SKM-1 treated with dmso at 0.1 percent for 144 hours (cell line): ENCODE results near the gene RANBP9.

Source experiments
- DNase-seq: peaks from one replicate; lab custom pipeline; 2025; ENCODE audit not compliant: unreplicated experiment; lab: John Stamatoyannopoulos, UW

The RANBP9 gene

DNA sequence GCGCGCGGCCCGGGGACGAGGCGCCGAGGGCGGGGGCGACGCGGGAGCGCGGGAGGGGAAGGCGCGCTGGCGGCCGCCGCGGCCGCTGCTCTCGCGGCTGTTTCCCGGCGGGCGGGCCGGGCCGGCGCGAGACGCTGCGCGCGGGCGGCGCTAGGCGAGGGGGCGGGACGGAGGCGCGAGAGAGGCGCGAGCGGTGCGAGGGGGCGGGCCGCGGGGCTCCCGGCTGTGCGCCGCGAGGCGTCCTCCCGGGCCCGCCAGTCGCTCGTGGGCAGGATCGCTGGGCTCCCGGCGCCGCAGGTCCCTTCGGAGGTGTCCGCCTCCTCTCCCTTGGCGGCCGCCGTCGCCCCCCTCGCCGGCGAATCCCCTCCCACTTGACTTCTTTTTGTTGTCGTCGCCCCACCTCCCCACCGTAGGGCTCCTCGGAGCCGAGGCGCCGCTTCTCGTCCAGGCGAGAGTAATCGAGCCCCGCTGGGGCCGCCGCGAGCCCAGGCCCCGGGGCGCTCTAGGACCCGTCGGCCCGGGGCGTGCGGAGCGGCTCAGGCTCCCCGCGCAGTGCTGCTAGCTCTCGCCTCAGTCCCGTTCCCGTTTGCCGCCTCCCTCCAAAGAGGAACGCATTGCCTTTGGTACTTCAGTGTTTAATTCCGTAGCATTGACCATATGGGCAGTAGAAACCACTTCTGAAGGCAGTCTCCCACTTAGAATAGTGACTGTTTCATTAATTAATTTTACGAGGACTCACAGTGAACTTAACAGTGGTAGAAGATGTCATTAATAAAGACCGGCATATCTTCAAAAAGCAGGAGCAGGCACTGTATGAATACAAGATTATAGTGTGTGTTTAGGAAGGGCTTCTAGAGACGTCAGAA is at the start of gene RANBP9:
Gene RANBP9, minus strand, starts transcription at position 103 of the 866 bp plus-strand sequence. CDS start 330 bp downstream, outside the sequence.
- peak; percentile 91 for DNase-seq

DNA sequence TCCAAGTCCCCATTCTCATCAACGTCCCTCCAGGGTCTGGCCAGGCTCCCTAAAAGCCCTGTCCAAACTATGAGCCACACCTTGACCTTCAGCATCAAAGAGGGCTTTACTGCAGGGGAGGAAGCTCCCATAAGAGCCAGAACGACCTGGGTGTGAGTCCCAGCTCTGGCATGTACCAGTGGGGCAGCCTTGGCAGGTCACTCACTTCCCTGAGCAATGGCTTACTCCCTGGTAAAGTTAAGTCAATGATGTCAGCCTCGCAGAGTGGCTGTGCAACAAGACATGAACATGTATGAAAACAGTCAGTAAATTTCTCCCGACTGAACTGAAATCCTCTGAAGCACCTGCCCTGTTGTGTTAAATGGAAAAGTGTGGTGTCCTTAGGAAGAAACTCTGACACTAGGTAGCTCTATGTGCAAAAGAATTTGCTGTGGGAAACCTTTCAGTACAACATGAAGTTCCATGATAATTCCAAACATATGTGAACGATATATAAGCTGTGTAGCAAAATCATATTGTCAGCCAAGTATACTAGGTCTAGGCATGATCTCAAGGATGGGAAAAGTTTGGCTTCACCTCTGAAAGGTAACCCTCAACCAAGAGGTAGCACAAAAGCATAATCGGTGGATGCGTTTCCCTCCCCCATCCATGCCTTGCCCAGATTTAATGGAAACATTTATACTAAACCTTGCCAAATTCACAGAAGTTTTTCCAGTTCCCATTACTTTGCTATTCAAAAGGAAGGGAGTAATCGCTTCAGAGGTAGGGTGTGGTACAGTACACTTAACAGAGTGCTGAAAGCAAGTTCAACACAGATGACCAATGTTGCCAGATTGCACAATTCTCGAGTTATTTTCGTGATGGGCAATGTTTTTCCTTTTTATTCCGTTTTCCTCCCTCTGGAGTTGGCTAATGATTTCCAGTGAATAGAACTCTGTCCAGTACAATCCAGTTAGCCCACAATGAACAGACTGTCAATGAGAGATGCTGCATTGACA is 49.0 kb upstream of the RANBP9 start:
- no peak for DNase-seq

DNA sequence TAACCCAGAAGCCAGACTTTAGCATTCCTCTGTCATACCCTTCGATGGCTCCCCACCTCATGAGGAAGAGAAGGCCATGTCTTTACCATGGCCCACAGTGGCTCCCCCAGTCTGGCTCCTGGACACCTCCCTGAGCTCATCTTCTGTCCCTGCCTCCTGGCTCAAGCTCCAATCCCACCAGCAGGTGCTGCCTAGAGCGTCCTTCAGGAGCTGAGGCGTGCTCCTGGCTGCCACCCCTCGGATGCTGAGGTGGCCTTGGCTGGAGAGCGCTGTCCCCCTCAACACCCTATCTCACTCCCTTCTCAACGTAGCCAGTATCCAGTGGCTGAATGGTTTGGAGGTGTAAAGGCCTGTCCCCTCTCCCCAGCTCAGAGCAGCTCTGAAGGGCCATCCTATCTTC is 47.4 kb upstream of the RANBP9 start:
- no peak for DNase-seq

DNA sequence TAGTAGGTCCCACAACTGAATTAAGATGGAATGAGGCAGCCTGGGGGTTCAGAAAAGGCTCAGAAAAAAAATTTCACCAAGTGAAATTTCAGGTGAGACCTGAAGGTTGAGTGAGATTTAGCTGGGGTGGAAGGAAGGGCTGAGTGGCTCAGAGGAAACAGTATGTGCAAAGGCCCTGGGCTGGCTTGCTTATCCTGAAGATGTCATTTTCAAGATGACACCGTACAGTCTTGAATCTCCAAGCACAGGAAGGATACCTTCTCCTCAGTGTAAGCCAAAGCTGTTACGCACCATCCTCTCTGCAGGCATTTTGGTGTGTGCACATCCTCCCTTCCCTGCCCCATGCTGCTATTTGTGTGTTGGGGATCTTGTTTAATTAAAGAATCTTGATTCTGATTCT is 43.0 kb upstream of the RANBP9 start:
- DNase-seq = no peak

DNA sequence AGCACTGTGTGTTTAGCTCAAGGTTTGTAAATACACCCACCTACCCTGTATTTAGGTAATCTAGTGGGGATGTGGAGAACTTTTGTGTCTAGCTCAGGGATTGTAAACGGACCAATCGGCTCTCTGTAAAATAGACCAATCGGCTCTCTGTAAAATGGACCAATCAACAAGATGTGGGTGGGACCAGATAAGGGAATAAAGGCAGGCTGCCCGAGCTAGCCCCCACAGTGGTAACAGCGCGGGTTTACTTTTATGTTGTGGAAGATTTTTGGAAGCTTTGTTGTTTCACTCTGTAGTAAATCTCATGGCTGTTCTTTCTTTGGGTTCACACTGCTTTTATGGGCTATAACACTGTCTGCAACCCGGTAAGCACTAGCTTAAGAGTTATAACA is 32.1 kb upstream of the RANBP9 start:
- DNase-seq = no peak

DNA sequence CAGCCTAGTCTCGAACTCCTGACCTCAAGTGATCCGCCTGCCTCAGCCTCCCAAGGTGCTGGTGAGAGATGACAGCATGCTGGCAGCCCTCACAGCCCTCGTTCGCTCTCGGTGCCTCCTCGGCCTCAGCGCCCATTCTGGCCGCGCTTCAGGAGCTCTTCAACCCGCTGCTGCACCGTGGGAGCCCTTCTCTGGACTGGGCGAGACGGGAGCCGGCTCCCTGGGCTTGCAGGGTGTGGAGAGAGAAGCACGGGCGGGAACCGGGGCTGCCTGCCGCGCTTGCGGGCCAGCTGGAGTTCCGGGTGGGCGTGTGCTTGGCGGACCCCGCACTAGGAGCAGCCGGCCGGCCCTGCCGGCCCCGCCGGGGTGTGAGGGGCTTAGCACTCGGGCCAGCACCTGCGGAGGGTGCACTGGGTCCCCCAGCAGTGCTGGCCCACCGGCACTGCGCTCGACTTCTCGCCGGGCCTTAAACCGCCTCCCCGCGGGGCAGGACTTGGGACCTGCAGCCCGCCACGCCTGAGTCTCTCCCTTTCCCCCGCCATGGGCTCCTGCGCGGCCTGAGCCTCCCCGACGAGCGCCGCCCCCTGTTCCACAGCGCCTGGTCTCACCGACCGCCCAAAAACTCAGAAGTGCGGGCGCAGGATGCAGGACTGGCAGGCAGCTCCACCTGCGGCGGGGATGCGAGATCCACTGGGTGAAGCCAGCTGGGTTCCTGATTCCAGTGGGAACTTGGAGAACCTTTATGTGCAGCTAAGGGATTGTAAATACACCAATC is 31.5 kb upstream of the RANBP9 start:
- no peak for DNase-seq

DNA sequence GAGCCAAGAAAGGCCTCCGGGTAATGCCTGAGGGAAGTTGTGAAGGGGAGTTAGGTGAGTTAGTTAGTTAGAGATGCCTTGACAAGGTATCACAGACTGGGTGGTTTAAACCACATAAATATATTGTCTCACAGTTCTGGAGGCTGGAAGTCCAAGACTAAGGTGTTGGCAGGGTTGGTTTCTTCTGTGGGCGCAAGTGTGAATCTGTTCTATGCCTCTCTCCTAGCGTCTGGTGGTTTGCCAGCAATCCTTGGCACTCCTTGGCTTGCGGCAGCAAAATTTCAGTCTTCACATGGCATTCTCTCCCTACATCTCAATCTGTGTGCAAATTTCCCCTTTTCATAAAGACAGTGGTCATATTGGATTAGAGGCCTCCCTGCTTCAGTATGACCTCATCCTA is 29.7 kb upstream of the RANBP9 start:
- DNase-seq = no peak

DNA sequence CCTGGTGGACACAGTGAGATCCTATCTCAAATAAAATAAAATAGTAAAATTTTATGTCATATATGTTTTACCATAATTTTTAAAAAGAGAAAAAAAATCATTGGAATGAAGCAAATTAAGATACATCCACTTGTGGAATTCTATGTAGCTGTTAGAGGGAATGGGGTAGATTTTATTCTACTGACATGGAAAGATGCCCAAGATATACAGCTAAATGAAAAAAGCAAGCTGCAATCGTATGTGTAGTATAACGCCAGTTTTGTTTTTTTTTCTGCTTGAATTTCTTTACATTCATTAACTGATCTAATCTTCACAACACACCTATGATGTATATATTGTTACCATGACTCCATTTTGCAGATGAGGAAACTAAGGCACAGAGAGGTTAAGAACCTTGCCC is 23.4 kb upstream of the RANBP9 start:
- DNase-seq = no peak

DNA sequence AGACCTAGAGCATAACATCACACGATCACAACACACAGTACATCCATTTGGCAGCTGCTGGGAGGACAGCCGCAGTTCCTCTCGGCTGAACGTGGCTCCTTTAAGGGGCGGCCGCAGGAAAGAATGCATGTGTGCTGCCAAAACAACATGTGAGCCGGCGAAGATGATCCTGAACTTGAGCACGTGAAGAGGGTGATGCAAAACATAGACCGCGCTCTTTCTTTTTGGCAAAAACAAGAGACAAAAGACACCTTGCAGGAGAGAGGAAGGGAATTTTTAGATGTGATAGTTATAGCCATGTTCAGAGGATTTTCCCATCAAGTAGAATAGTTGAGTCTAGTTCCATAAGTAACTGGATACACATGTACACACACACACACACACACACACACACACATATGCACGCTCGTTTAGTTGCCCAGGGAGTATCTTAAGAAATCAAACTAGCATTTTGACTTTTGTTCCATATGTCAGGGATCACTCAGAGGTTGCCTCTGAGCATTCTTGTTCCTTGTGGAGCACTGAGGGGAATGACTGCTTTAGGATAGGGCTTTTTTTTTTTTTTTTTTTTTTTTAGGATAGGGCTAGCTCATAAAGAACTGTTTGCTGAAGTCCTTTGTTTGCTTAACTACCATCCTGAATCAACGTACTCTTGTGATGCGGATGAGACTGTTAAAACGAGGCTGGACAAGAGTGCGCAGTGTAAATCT is 21.7 kb upstream of the RANBP9 start:
- no peak for DNase-seq

DNA sequence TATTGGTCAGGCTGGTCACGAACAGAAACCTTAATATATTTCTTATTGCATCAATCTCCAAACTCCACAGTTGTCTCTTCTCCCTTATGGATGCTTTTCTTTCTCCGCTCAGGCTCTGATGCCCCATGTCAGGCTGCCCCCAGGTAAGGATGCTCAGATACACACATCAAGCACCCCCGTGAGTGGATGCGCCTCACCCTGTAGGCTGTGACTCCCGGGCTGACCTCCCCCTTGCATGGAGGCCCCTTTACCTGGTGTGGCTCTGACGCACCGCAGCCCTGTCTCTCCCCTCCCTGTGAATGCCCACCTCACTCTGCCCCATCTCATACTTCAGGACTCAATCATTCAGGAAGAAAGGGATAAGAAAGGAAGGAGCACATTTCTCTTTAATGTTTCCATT is 19.1 kb upstream of the RANBP9 start:
- no peak for DNase-seq

DNA sequence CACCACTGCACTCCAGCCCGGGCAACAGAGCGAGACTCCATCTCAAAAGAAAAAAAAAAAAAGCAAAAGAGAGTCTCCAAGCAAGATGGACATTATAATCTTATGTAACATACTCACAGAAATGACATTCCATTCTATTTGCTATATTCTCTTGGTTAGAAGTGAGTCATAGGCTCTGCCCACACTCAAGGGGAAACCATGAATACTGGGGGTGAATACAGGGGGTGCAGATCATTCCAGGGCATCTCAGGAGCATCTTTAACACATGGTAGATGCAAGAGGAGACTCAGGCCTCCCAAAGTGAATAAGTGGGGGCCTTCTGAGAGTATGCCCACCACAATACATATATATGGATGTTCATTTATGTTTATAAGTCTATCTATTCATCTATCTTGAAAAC is 18.3 kb upstream of the RANBP9 start:
- DNase-seq = no peak

DNA sequence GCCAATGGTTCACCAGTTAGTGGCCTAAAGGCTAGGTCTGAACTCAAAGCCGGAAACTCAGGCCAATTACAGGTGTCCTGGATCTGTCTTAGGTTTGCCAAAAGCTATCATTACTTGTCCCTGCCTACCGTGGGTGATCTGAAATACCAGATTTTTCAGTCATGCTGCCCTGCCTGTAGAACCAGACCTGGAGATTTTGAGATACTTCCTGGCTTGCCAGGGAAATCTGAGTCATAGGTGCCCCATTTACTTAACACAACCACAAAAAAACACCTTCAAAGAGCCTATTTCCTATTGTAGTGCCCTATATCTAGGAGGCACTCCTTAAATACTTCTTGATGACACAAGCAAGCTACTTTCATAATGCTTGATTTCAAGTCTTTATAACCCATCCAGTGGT is 13.9 kb upstream of the RANBP9 start:
- no peak for DNase-seq

DNA sequence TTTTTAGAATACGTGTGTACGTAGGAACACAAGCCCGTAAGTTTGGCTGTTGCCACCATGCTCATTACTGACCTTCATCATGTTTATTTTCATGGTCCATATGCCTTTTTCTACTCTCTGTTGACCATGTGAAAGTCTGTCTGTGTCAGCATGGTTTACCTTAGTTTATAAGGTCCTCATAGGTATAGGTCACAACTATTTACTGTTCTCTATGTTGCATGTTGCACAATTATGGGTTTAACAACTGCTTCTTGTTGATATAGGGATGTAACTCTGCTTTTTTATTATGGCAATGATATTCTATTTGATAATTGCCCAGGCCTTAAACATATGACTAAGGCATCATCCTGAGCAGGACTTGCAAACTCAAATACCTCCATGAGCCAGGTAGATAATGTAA is 13.4 kb upstream of the RANBP9 start:
- DNase-seq = no peak

DNA sequence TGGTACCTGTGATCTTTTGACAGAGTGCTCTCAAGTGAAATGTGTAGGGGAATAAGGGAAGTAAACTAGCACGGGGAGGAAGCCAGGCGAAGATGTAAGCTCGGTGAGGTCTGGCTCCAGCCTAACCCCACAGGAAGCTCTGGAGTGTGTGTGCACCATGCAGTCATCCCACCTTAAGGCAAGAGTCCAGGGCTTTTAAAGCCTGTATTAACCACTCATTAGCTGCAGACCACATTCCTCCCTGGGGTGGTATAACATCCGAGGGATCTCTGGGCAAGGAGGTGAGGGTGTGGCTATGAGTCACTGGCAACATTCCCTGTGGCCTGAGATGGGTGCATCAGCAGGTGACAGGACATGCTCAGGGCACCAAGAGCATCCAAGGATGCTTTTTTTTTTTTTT is 12.5 kb upstream of the RANBP9 start:
- DNase-seq = peak; percentile 63

DNA sequence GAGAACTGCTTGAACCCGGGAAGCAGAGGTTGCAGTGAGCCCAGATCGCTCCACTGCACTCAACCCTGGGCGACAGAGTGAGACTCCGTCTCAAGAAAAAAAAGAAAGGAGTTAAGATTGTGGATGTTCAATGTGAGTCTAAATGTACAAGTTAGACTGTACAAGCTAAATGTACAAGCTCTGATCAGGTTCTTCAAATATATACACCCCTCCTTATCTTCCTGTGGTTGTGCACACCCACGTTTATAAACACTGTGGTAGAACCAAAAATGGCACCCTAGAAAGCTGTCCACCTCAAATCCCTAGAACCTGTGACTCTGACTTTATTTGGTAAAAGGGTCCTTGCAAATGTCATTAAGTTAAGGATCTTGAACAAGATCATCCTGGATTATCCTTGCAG is 11.2 kb upstream of the RANBP9 start:
- DNase-seq = no peak

DNA sequence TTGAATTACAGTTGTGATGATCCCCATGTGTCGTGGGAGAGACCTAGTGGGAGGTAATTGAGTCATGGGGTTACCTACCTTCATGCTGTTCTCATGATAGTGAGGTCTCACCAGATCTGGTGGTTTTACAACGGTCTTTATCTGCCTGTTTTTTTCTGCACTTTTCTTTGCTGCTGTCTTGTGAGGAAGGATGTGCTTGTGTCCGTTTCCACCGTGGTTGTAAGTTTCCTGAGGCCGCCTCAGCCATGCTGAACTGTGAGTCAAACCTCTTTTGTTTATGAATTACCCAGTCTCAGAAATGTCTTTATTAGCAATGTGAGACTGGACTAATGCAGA is 6.5 kb upstream of the RANBP9 start:
- DNase-seq = no peak

DNA sequence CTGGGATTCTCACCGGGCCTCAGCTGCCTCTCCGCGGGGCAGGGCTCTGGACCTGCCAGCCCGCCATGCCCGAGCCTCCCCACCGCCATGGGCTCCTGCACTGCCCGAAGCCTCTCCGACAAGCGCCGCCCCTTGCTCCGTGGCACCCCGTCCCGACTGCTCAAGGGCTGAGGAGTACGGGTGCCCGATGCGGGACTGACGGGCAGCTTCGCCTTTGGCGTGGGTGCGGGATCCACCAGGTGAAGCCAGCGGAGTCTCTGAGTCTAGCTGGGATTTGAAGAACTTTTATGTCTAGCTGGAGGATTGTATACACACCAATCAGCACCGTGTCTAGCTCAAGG is 5.3 kb upstream of the RANBP9 start:
- no peak for DNase-seq

DNA sequence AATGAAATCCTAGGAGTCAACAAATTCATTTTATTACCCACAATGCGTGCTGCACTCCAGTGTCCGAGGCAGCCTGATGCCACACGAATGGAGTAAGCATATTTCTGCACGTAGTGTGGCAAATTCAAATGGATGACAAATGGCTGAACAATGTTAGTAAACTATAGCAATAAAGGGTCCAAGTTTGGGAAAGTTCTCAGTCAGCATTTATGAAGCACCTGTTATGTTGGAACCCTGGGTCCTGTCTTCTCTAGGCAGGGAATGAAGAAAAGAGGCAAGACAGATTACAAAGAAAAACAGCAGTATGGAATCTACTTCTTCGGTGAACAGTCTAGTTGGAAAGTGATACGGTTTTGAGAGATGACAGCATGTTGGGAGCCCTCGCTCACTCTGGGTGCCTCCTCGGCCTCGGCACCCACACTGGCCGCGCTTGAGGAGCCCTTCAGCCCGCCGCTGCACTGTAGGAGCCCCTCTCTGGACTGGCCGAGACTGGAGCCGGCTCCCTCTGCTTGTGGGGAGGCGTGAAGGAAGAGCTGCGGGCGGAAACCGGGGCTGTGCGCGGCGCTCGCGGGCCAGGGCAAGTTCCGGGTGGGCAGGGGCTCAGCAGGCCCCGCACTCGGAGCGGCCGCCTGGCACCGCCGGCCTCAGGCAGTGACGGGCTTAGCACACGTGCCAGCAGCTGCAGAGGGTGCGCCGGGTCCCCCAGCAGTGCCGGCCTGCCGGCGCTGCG is 4.8 kb upstream of the RANBP9 start:
- no peak for DNase-seq

DNA sequence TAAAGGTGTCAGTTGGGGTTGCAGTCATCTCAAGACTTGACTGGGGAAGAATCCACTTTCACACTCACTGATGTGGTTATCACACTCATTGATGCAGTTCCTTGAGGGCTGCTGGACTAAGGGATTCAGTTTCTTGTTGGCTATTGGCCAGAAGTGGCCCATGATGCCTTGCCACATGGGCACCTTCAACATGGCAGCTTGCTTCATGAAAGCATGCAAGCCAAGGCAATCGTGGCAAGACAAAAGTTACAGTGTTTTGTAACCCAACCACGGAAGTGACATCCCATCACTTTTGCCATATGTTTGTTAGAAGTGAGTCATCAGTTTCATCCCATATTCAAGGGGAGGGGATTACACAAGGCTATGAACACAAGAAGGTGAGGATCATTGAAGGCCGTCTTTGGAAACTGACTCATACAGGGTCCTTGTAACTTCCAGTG is 3.8 kb upstream of the RANBP9 start:
- DNase-seq = peak; percentile 51

DNA sequence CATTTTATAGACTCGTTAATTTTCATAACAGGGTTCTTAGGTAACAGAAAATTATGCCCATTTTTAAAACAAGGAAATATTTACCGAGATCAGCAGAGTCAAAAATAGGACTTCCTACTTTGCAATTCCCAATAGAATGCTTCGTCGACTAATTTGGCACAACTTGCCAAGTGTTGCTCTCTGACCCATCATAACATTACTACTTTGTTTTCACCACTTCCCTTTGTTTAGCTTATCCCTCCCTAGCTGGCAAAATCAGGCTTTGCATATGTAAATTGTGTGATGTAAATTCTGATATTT is 914 bp upstream of the RANBP9 start:
- DNase-seq = no peak
